Measurements from ENCODE around the gene CADM1.

Gene CADM1

DNA sequence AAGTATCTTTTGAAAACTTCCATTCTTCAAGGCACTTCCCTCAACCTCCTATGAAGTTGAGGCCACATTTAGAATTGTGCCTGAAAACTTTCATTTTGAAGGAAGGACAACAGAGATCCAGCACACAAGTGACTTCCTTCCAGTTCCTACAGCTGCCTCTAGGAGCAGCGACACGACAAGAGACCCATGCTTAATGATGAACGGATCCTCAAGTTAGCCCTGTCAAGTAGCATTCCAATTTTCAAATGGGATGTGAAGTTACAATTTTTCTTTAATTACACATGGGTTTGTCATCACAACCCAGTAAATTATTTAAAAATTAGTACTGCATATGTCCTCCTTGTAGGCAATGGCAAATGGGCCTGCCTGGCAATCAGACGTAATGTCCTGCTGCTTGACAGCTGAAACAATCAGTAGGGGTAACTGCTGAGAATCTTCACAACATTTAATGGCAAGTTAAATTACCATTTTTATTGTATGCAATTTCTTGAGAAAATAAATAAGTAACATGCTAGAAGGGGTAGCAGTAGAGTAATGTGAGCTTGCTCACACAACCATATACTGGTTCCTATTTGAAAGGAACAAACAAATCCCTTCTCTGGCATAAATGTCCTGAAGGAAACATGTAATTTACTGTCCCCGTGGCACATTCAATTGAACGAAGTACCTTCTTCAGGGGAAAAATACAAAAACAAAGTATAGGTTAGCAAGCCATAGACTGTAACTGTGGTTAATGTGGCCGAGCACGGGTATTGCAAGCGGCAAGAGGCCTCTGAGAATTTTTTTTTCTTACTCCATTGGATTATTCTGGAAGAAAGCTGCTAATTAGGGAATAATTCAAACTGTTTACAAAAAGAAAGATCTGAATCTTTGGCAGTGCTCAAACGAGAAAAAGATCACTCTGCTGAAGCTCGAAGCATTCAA is 288.3 kb downstream of the CADM1 start:
- DNase-seq = no peak

DNA sequence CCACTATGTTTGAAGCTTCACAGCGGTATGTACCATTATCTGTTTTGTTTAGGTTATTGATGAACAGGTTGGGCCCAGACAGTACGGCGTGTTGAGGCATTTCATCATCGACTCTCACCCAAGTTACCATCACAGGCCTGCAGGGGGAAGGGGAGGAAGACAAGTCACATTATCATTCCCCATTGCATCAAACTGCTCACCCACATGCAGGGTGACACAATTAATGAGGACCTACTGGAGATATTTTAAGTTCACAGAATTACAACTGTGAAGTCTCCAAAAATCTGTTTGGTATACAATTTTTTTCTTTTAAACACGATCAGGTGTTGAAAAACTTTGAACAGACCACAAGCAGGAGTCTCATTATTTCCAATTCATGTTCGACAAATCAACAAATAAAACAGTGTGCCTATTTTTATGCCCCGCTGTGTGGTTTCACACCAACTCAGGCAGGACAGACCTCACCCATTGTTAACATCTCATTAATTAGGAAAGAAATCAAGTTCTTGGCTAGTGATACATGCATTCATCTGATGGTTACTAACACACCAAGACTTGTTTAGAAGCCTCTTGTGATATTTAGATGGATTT is 289.5 kb downstream of the CADM1 start:
- DNase-seq = no peak

DNA sequence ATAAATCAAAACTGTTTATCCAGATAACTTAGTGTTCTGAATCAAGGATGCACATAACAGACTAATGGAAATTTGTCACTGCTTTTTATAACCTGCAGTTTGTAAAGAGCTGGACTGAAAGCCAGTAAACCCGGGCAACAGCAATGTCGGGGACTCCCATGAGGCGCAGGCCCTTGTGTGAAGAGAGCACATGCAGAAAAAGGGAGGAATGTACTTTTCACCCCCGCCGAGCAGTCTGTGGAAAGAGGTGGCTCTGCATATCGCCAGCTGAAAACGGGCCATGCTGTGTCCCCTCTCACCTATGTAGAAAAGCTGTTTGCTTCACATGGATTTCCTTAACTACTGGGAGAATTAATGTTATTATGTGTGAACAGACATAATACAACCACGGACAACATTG is 291.2 kb downstream of the CADM1 start:
- no peak for DNase-seq

DNA sequence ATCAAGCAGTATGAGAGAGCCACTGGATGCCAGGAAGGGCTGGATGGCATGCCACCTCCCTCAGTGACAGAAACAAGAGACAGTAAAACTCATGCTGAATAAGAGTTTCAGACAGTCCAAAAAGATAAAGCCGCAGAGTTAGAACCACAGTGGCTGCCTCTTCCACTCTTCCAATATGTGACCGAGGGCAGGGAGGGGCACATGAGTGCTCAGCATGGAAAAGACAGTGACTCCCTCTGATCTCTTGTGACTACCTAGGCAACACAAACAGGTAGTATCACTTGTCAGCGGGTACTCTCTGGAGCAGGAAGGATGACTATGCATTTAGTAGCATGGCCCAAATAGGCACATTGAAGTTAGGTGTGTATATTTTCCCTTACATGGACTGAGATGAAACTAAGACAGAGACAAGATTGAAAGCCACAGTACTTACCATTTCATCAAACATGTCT is 295.4 kb downstream of the CADM1 start:
- DNase-seq = no peak

DNA sequence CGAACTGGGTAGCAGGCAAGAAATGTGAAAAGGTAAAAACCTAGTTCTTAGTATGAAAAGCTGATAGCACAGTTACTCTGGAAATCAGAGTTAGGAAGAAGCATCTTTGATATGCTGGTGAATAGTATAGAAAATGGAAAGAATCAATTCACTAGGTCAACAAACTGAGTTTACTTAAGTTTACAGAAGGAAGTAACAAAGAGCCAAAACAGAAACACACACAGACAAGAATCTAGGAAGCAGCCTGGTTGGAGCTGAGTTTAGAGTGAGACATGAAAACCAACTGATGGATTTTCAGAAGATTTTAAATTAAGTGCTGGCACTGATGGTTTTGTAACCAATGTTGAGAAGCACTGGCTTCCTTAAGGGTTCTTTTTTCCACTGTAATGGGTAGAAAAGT is 296.3 kb downstream of the CADM1 start:
- no peak for DNase-seq

DNA sequence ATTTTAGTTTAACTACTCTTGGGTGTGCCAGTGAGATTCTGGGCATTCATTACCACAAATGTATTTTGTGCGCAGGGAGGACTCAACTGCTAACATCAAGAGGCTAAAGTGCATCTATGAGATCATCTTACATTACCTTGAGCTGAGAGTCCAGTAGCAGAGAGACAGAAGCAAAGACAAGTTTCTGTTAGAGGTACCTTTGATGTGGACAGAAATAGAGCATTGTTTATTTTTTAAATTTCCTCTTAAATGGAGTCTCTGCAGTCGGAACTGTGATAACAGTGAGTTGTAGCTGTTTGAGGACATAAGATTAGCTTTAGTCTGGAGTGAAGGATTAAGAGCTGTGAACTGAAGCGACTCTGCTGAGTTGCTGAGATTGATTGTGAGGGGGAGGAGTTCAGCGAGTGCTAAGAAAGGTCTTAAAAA is 297.0 kb downstream of the CADM1 start:
- DNase-seq = no peak

DNA sequence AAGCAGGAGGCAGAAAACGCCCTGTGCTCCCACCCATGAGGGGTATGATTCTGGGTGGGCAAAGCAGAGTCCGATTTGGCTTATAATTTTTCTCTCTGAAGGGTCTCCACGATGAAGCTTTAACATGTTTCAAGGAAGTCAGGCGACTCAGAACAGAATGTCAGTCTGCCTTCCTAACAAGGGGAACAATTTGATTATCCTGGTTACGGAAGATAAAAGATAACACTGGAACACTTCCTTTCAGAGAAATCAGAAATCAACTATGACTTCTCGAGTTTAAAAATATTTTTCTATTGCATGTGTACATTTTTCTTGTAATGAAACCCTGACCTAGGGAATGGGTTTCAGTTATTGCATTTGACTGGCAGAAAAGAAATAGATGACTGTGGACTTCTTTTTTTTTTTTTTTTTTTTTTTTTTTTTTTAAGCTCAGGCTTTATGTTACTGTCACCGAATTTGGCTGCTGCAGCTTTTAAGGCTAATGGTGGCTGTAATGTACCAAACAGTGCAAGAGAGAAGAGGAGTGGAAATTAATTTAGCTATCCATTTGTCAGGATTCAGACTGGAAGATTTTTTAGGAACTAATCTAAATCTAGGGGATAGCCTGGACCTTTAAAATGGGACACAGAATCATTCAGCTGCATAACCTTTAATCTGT is 297.7 kb downstream of the CADM1 start:
- DNase-seq = no peak

DNA sequence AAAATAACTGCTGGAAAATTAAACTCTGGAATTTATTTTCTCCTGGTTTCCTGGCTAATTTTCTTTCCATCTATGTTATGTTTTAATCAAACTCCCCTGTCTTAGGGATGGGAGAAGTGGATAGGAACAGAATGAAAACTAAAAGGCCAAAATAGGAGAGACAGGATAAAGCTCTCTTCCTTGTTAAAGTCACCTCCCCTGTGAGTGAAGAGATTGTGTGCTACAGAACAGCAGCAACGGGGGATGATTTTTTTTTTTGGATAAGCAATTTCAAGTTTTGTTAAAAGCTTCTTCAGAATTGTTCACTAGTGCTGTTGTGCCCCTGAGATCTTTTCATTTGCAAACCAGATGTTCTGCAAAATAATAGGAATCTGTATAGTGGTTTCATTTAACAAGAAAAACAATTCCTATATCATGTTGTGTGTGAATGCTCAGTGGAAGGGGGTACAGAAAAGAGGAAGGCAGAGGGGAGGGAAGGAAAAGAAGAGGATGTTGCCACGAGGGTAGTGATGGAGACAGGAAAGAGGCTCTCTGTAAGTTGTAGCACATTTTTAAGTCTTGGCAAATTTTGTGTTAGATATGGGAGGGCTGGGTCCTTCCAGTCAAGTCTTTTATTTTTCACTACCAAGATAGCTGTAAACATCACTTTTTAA is 301.2 kb downstream of the CADM1 start:
- no peak for DNase-seq

DNA sequence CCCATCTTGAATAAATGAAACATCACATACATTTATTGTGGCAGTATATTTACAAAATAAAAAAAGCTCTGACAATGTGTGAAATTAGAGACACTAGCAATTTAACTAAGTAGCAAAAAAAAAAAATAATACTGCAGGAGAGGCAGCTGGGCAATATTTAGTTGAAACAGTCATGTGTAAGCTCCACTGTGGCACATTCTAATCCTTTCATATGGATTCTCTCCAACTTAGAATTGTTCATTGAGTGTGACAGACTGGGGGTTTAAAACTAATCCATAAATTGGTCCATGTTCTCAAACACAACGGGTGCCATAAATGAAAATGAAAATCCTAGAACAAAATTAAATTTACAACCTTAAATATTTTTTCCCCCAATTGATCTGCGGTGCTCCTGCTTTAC is 302.1 kb downstream of the CADM1 start:
- DNase-seq = no peak

DNA sequence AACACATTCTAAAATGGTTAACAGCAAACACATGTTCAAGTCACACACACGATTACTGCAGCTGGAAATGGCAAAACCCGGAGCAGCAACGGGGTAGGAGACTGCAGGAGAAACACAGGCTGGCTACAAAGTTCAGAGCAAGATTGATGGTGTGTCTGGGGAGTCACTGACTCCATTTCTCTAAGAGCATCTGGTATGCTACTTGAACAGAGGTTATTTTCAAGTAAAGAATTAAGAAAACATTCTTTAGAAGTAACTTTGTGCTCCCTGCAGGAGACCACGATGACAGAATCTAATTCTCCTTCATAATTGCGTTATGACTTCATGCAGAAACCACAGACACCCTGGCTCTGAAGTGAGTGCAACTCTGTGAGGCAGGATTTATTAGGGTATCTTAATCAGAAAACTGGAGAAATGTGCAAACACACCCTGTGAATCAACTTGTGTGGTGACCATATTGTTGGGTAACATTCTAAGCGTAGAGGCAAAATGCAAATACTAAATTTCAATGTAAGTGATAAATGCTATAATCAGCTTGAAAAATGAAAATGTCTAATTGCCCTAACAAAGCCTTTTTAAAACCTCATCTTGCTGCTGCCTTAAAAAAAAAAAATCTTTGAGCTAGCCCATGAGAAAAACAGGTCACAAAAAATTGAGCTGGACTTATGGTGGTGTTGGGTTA is 303.0 kb downstream of the CADM1 start:
- DNase-seq = no peak

DNA sequence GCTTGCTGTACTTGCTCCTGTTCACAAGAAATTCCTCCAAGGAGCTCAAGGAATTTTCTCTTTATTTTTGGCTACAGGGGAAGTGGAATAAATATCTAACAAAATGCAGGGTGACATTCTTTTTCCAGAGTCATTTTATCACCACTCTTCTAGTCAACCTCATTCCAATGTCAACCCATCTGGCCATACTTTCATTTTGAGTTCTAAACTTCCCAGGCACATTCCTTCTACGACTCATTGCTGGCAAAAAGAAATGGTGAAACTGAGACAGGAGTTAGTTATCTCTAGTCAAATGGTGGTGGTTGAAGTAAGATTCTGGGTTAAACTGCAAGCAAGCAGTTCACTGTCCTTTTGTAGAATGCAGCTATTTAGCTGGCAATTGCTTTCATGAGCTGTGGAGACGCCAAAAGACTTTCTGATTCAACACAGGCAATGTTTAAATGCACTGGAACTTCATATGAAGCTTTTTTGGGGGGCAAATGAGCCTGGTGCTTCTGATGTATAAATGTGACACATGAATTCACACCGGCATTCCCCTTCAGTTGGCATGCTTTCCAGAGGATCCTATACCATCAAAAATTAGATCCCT is 304.6 kb downstream of the CADM1 start:
- no peak for DNase-seq

DNA sequence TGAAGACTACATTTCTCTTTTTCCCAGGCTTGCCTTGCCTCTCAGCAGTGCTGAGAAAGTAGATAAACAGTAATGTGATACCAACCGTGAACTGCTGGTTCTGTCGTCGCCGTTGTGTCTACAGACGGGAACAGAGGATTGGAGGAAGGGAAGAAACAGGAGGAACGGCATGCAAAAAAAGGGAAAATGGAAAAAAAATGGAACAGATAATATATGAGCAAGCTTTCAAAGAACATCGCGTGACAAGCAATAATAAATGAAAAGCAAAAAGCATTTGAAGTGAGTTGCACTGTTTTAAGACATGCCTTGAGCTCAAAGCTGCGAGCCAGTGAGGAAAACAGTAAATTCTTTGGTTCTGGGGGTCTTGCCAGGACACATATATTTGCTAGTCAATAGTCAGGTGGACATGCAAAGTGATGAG is 305.9 kb downstream of the CADM1 start:
- DNase-seq = no peak

DNA sequence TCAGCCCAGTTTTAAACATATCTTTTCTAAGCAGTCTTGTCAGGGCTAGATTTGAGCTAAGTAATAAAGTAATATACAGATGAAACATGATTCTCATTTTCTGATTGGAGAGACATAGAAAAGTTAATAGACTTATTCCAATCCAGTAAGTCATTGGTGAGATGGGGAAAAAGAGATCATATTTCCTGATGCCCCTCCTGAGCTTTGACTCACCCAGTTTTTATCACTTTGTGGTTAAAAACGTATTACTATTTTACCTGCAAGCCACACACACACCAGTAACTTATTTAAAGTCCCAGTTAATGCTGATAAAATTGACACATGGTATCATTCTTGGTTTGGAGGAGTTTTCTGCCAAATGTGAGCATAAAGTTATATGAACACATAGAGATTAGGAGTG is 306.8 kb downstream of the CADM1 start:
- DNase-seq = no peak

DNA sequence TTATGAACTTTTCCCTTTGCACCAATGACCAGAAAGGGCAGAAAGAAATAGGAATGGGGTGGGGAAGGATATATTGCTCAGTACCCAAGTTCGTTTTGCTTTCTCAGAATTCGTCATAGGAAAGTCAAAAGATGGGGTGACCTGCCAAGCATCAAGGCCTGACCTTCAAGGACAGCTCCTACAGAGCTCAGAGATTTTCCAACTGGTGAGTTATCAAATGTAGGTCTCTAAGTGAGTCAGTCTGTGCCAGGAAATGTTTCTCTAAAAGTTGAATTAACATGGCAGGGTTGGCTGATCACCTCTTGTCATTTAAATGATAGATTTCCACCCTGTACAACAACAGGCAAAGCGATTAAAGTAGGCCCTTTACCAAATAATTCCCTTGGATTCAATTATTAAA is 307.2 kb downstream of the CADM1 start:
- no peak for DNase-seq

DNA sequence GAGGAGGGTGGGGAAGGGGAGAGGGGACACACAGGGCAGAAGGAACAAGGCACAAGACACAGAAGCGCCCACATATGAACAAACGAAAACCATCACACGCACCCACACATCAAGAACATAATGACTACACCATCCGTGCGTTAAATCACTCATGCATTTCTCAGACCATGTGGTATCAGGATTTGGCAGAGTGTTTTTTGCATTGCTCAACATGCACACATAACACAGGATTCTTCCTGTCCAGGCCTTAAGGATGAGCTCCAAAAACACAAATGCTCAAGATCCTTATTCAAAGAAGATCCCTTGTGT is 309.5 kb downstream of the CADM1 start:
- DNase-seq = no peak

DNA sequence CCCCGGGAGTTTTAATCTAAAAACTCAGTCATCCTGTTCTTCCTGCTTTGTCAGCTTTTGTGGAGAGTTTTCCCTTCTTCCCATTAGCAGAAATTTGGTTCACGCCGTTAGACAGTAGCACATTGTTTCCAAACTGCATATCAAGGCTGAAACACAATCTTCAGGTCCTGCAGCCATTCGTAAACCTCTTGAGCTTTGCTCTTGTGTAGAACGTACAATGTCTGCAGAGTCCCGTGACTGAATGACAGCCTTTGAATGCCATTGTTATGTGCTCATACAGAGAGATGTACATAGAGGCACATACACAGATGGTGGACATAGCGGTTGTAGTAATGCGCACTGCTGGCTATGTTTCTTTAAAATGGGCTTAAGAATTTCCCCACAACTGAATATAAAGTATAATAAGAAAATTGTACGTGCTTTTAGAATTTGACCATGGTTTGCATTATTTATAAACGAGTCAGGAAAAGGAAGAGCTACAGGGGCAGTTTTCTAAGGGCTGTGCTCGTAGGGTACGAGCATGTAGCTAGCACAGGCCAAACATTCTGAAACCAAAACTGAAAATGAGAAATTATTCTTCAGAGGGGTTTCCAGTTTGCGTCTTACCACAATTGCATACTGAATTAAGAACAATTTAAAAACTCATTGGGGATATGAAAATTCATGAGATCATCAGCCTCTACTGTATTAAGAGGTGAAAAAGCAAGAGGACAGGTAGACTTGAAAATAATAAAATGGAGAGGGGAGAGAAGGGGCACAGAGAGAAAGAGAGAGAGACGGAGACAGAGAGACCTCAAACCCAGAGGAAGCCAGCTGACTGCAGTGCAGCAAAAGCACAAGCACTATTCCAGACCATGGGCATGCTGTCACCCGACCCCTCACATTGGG is 310.1 kb downstream of the CADM1 start:
- DNase-seq = no peak

DNA sequence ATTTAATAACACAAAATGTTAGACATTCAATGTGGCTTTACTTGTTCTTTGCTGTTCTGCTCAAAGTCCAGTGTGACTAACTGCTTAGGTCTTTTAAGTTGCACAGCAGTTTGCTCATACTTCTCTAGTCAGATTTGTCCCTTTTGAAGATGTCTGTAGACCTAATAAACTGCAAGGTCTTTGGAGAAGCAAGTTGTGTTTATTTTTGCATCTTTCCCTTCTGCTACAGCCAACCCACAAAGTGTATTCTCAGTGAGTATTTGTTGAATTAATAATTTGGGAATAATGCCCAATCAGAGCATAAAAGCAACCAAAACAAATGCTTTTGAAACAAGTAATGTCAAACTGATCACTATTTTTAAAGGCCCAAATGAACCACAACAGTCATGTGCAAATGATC is 312.5 kb downstream of the CADM1 start:
- no peak for DNase-seq

DNA sequence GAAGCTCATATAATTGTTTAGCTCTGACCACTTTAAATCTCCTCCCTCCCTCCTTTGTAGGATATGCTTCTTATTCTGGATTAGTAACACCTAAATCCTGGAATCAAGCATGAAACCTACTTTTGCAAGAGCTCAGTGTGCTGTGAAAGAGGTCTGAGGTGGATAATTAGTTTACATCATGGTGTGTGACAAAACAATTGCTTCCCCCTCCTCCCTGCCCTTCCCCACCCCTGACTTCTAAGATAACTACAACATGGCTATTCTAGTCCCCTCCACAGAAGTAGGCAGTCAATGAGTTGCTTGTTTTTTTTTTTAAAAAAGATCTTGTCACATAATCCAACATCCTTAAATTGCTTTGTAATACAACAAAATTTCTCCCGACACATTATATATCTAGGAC is 314.0 kb downstream of the CADM1 start:
- no peak for DNase-seq

DNA sequence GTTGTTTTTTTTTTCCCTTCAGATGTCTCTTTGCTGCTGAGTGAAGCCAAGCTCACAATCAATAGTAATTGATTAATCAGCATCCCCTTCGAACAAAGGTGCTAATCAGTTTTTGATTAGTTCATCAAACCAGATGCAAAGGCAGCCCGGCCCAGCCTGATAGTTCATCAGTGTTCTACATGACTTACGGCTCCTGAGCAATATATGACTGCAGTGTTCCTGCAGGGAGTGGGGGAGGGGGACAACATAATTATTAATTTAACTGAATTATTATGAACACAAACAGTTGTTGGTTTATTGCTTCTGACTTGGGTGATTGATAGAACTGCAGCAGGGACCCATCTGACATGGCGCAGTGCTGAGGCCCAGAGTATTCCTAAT is 315.3 kb downstream of the CADM1 start:
- DNase-seq = no peak
